Astrocyte (in vitro differentiated cells and primary cell): ENCODE measurements around the gene SLC38A11.

Experiments used
- CTCF ChIP-seq: IDR thresholded peaks from 2 replicates; pipeline ENCODE4 v1.5.1; 2011; ENCODE audit warnings: low read depth, mild to moderate bottlenecking, inconsistent platforms, low read length, moderate library complexity; ENCODE audit not compliant: insufficient read depth
- EZH2 ChIP-seq: IDR thresholded peaks from 2 replicates; pipeline ENCODE4 v1.6.1; 2012; ENCODE audit warnings: mild to moderate bottlenecking, low read length, inconsistent platforms; ENCODE audit not compliant: insufficient read depth

GRCh38 chr2:164953279-164953678 is 2.0 kb downstream of the SLC38A11 start:
- TF ChIP-seq CTCF (no peak), EZH2 (no peak)
